ENCODE results near the gene RNF166.

RNF166 gene

GRCh38 chr16:88691129-88691813 is 14.9 kb downstream of the RNF166 start:
- DNase-seq, result no peak

- no peak for DNase-seq
These were observed 15.7 kb downstream of the RNF166 start for GRCh38 chr16:88690341-88691128.

- DNase-seq, result no peak
These were observed 18.0 kb downstream of the RNF166 start for GRCh38 chr16:88688013-88688778.

- no peak for DNase-seq
These were observed 18.6 kb downstream of the RNF166 start for GRCh38 chr16:88687676-88688012.

GRCh38 chr16:88687254-88687576 is 19.0 kb downstream of the RNF166 start:
- no peak for DNase-seq

- peak; percentile 33 for DNase-seq
These were observed 19.6 kb downstream of the RNF166 start, which contains the start of gene SNAI3 for GRCh38 chr16:88686439-88687253. TSS of gene SNAI3 (minus strand) at chr16:88686507. CDS start at chr16:88686406, 101 bp downstream.

GRCh38 chr16:88686062-88686438 is 20.2 kb downstream of the RNF166 start:
- DNase-seq, result no peak

GRCh38 chr16:88685156-88686061 is 20.8 kb downstream of the RNF166 start:
- peak; percentile 9 for DNase-seq

GRCh38 chr16:88684569-88685155 is 21.5 kb downstream of the RNF166 start:
- DNase-seq, result no peak

GRCh38 chr16:88681709-88682451 is 24.3 kb downstream of the RNF166 start:
- DNase-seq, result no peak

GRCh38 chr16:88681084-88681680 is 25.0 kb downstream of the RNF166 start:
- DNase-seq, result no peak

GRCh38 chr16:88680554-88681083 is 25.6 kb downstream of the RNF166 start:
- no peak for DNase-seq

- no peak for DNase-seq
These were observed 27.8 kb downstream of the RNF166 start for GRCh38 chr16:88678224-88678979.

GRCh38 chr16:88677721-88678120 is 28.5 kb downstream of the RNF166 start:
- no peak for DNase-seq

GRCh38 chr16:88676502-88677242 is 29.5 kb downstream of the RNF166 start:
- no peak for DNase-seq

- no peak for DNase-seq
These were observed 32.4 kb downstream of the RNF166 start for GRCh38 chr16:88673716-88674379.

- DNase-seq, result no peak
These were observed 33.4 kb downstream of the RNF166 start for GRCh38 chr16:88672776-88673175.

GRCh38 chr16:88671806-88672205 is 34.4 kb downstream of the RNF166 start:
- DNase-seq, result no peak
